ENCODE results near the gene COL11A2.
A peak's percentile ranks its signal among the peaks of the same experiment; 100 is the strongest.
"Not testable (repeated sequence)": the region's sequence is repeated elsewhere in the genome, so short reads cannot be mapped to it uniquely, and the experiment has no call there.

COL11A2 gene

GRCh38 chr6:33170176-33171015, 21.9 kb downstream of the COL11A2 start:
- no peak for DNase-seq

- no peak for DNase-seq
These were observed 22.7 kb downstream of the COL11A2 start for GRCh38 chr6:33169291-33170175.

- no peak for DNase-seq
These were observed 23.6 kb downstream of the COL11A2 start for GRCh38 chr6:33168639-33169038.

GRCh38 chr6:33168284-33168601, 24.0 kb downstream of the COL11A2 start:
- no peak for DNase-seq

GRCh38 chr6:33167374-33168283, 24.6 kb downstream of the COL11A2 start:
- DNase-seq, result no peak

- no peak for DNase-seq
These were observed 25.5 kb downstream of the COL11A2 start for GRCh38 chr6:33166811-33167210.

- no peak for DNase-seq
These were observed 25.9 kb downstream of the COL11A2 start for GRCh38 chr6:33166363-33166762.

- DNase-seq, result no peak
These were observed 26.5 kb downstream of the COL11A2 start for GRCh38 chr6:33165581-33166258.

- DNase-seq, result no peak
These were observed 27.4 kb downstream of the COL11A2 start for GRCh38 chr6:33164665-33165373.

- DNase-seq, result no peak
These were observed 28.1 kb downstream of the COL11A2 start for GRCh38 chr6:33164176-33164575.

GRCh38 chr6:33163540-33163939, 28.7 kb downstream of the COL11A2 start:
- DNase-seq, result no peak

GRCh38 chr6:33161354-33162331, 30.6 kb downstream of the COL11A2 start:
- DNase-seq, result peak; percentile 65

- DNase-seq, result peak; percentile 79
These were observed 31.4 kb downstream of the COL11A2 start for GRCh38 chr6:33160728-33161344.

- DNase-seq, result no peak
These were observed 32.2 kb downstream of the COL11A2 start for GRCh38 chr6:33160096-33160495.

GRCh38 chr6:33156964-33157363, 35.3 kb downstream of the COL11A2 start:
- no peak for DNase-seq

- no peak for DNase-seq
These were observed 35.7 kb downstream of the COL11A2 start for GRCh38 chr6:33156561-33156960.

GRCh38 chr6:33154349-33154748, 37.9 kb downstream of the COL11A2 start:
- DNase-seq, result no peak

- no peak for DNase-seq
These were observed 41.2 kb downstream of the COL11A2 start for GRCh38 chr6:33151050-33151449.

GRCh38 chr6:33150560-33150959, 41.7 kb downstream of the COL11A2 start:
- not testable (repeated sequence) for DNase-seq

All from MV-4-11 (cell line).